ENCODE results near the gene NCKAP5. TPM values are rescaled to one million over a fixed set of nuclear protein-coding genes. Genes with fewer than 3 reads are reported as not detected.

NCKAP5 gene
- total and polyA plus RNA-seq, 2 of the 8 experiments (the other 6 are each of a cell fraction or from before 2014, with no cell fraction given): 0.27 to 0.86 TPM

DNA sequence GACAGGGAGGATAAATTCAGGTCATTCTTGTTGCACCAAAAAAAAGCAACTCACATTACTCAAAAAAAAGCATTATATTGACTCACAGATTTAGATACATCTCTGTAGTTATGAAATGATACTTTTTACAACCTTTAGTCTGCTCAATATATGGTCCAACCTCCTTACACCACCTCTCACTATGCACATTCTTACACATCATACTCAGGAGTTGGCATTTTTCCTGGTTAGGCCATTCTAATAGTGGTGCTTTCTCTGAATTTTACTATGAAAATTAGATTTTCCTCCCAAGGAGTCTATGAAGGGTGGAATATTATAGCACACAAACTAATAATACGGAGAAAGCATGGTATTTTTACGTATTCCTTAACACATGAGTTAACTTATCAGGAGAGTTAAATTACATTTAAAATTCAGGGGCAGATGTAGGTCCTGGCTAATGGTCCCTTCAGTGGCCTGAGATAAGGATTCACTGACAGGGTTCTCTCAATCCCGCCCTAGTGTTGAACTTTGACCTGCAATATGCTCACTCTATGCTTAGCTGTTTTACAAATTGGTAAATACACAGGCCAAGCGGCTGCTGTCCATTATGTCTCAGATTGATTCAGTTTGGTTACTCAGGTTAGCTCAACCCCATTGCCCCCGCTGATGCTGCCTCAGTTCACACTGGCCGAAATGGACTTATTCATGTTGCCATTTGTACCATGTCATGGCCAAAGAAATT lies 153.6 kb downstream of the NCKAP5 start (continued):
- TF ChIP-seq BCL11A (IDR thresholded peaks at IDR 0.05; ENCODE audit: low read depth in 2 of 2, low read length in 2 of 2): no peak
- no peak for TF ChIP-seq POU5F1 (IDR thresholded peaks at IDR 0.05; ENCODE audit: low read depth, low read length)
- TF ChIP-seq CBX5 (IDR thresholded peaks at IDR 0.05; ENCODE audit: low read depth, low read length): no peak
- TF ChIP-seq SIX5 (IDR thresholded peaks at IDR 0.05; ENCODE audit: low read depth, low read length): no peak
- no peak for TF ChIP-seq SRF (IDR thresholded peaks at IDR 0.05; ENCODE audit: low read depth, low read length)
